ENCODE measurements around the gene C5orf52. TPM values are rescaled to one million over a fixed set of nuclear protein-coding genes. Genes with fewer than 3 reads are reported as not detected.

The C5orf52 gene
- total RNA-seq, 4 donors from 2014 or later = not detected

DNA sequence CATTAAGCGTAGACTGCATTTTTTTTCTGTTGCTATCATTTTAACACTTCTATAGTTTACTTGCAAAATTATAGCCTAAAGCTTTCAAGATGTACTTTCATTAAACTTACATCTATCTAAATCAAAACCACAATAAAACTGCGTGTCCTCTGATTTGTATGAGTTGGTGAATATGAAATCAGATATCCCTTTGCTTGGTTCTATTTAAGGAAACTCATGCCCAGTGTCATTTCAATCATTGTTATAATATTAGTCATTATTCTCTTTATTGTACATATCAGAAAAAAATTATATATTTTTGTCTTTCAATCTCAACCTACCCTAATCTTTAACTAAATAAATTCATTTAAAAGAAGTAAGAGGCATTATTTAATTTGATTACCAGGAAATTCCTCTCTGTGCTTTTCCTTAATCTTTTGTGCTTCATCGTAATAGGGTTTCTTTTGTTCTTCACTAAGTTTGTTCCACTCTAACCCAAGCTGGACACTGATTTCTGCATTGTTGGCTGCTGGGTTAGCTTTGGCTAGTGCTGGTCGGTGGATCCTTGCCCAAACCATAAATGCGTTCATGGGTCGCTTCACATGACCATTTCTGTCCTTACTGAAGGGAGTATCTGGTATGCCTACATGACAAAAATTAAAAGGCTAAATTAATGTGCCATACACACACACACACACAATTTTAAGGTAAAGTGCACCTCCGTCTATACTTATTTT, 22.9 kb upstream of the C5orf52 start:
- WGBS = 90% methylated on average over 7 of the region's 7 CpGs
- H3K9me3 ChIP-seq = no peaks in the 10 kb centered on the region
- no peak overlapping the region for H3K4me3 ChIP-seq
- H3K36me3 ChIP-seq = no peaks in the 10 kb centered on the region
- DNase-seq (ENCODE audit: low spot score in 2 of 2) = no peak
- TF ChIP-seq, protein P1, sequence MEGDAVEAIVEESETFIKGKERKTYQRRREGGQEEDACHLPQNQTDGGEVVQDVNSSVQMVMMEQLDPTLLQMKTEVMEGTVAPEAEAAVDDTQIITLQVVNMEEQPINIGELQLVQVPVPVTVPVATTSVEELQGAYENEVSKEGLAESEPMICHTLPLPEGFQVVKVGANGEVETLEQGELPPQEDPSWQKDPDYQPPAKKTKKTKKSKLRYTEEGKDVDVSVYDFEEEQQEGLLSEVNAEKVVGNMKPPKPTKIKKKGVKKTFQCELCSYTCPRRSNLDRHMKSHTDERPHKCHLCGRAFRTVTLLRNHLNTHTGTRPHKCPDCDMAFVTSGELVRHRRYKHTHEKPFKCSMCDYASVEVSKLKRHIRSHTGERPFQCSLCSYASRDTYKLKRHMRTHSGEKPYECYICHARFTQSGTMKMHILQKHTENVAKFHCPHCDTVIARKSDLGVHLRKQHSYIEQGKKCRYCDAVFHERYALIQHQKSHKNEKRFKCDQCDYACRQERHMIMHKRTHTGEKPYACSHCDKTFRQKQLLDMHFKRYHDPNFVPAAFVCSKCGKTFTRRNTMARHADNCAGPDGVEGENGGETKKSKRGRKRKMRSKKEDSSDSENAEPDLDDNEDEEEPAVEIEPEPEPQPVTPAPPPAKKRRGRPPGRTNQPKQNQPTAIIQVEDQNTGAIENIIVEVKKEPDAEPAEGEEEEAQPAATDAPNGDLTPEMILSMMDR (IDR thresholded peaks at IDR 0.05) = no peak
- TF ChIP-seq POLR2AphosphoS5 (IDR thresholded peaks at IDR 0.05) (no peak), EP300 (IDR thresholded peaks at IDR 0.05) (no peak), POLR2A (IDR thresholded peaks at IDR 0.05) (no peak)
- peaks cover 9% of the 10 kb centered on the region for H3K4me1 ChIP-seq
- peaks cover 3% of the 10 kb centered on the region for H3K27me3 ChIP-seq
- H3K27ac ChIP-seq = no peak overlapping the region

GRCh38 chr5:157649101-157649500, 22.2 kb upstream of the C5orf52 start:
- TF ChIP-seq, protein P1 (IDR thresholded peaks at IDR 0.05) = no peak
- TF ChIP-seq POLR2AphosphoS5 (IDR thresholded peaks at IDR 0.05) = no peak
- no peak for TF ChIP-seq POLR2A (IDR thresholded peaks at IDR 0.05)
- TF ChIP-seq EP300 (IDR thresholded peaks at IDR 0.05) = no peak
- Histone ChIP-seq H3K4me3 (no peak overlapping the region), H3K27me3 (peaks cover 3% of the 10 kb centered on the region), H3K36me3 (no peaks in the 10 kb centered on the region), H3K9me3 (no peaks in the 10 kb centered on the region), H3K27ac (no peak overlapping the region), H3K4me1 (peaks cover 9% of the 10 kb centered on the region)
- no peak for DNase-seq (ENCODE audit: low spot score in 2 of 2)
- WGBS = 79% methylated on average over 2 of the region's 2 CpGs

DNA sequence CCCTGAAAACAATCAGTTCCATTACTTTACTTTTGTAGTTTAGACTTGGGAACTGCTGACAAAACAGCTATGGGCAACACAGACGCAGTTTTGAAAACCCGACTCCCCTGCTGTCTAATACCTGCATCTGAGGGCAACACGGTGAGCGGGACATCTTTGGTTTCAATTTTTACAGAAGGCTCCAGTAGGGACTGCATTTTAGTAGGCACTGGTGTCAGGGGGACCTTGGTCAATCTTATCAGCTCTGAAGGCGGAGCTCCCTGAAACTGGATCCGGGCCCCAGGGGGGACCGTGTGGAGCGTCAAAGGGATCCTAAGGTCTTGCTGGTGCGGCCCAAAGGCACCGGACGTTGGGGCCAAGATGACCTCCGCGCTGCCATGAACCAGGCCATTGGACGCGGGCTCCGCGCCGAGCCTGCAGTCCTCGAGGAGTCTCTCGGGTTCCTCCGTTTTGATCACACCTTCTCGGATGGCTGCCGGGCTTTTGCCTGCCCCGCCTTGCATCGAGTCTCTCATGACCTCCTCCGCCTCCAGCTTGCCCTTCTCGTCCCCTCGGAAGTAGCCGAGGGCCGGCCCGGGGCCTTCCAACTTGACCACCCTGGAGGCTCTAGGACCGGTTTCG, 20.2 kb upstream of the C5orf52 start:
- peak overlapping the region; percentile 49 for H3K4me3 ChIP-seq
- WGBS = 67% methylated on average over 21 of the region's 33 CpGs
- no peak overlapping the region for H3K27ac ChIP-seq

GRCh38 chr5:157651623-157652376, 19.5 kb upstream of the C5orf52 start:
- peaks cover 3% of the 10 kb centered on the region for H3K27me3 ChIP-seq
- WGBS = 70% methylated on average over 16 of the region's 63 CpGs
- DNase-seq (ENCODE audit: low spot score in 2 of 2) = no peak
- peak overlapping the region; percentile 49 for H3K4me3 ChIP-seq
- no peaks in the 10 kb centered on the region for H3K36me3 ChIP-seq
- H3K9me3 ChIP-seq = no peaks in the 10 kb centered on the region
- no peak for TF ChIP-seq POLR2A (IDR thresholded peaks at IDR 0.05)
- TF ChIP-seq, protein P1 (IDR thresholded peaks at IDR 0.05) = peak in 1 of 2 donors; percentile 33
- peaks cover 9% of the 10 kb centered on the region for H3K4me1 ChIP-seq
- H3K27ac ChIP-seq = no peak overlapping the region

More for the DNA sequence above, 20.2 kb upstream of the C5orf52 start:
- TF ChIP-seq, protein P1 (IDR thresholded peaks at IDR 0.05) = no peak
- TF ChIP-seq POLR2A (IDR thresholded peaks at IDR 0.05) (no peak), EP300 (IDR thresholded peaks at IDR 0.05) (no peak), POLR2AphosphoS5 (IDR thresholded peaks at IDR 0.05) (no peak)
- Histone ChIP-seq H3K27me3 (peaks cover 3% of the 10 kb centered on the region), H3K36me3 (no peaks in the 10 kb centered on the region), H3K9me3 (no peaks in the 10 kb centered on the region), H3K4me1 (peaks cover 9% of the 10 kb centered on the region)
- DNase-seq (ENCODE audit: low spot score in 2 of 2) = no peak

DNA sequence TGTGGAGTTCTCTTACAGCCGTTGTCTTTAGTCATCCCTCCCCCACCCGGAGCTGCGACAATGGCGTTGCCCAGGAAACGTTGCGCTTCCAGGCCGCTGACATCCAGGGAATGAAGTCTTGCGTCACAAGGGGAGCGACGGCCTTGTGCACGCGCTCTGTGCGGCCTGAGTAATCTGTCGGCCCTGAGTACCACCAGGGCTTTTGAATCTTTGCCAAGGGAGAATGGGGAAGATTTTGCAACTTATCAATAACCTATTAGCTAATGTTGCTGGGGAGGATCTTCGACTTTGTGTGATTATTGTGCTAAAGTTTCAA, 19.0 kb upstream of the C5orf52 start, which contains the start of gene SOX30:
TSS of gene SOX30 (minus strand) at position 62 of the 316 bp plus-strand sequence. CDS start 360 bp downstream, outside the sequence.
- Histone ChIP-seq H3K27me3 (peaks cover 3% of the 10 kb centered on the region), H3K4me3 (peak within 1 kb of the TSS; percentile 49), H3K36me3 (no peaks in the 10 kb centered on the region), H3K27ac (no peak within 1 kb of the TSS), H3K4me1 (peaks cover 9% of the 10 kb centered on the region), H3K9me3 (no peaks in the 10 kb centered on the region)
- TF ChIP-seq, protein P1 (IDR thresholded peaks at IDR 0.05) = no peak
- TF ChIP-seq EP300 (IDR thresholded peaks at IDR 0.05) (no peak), POLR2AphosphoS5 (IDR thresholded peaks at IDR 0.05) (no peak), POLR2A (IDR thresholded peaks at IDR 0.05) (no peak)
- DNase-seq (ENCODE audit: low spot score in 2 of 2) = no peak
- WGBS = 95% methylated on average over 15 of the region's 15 CpGs
